Osteoblast (primary cell): ENCODE data around the gene DMGDH. TPM values are rescaled to one million over a fixed set of nuclear protein-coding genes. Genes with fewer than 3 reads are reported as not detected.
A peak's percentile ranks its signal among the peaks of the same experiment; 100 is the strongest.

Experiments used
- DNase-seq: peaks from one replicate; pipeline ENCODE4 v3.0.0; 2011; ENCODE audit warnings: low spot score, mixed read lengths; ENCODE audit not compliant: insufficient read length; ENCODE audit errors: missing footprints
- H2AFZ ChIP-seq: 2 replicates; pipeline ENCODE4 v1.6.0; 2011; ENCODE audit warnings: mild to moderate bottlenecking, low read length
- H3K27ac ChIP-seq: 2 replicates; pipeline ENCODE4 v1.5.1; 2011; ENCODE audit warnings: mild to moderate bottlenecking, low read depth, low read length, moderate library complexity
- H3K27me3 ChIP-seq: 2 replicates; pipeline ENCODE4 v1.6.0; 2012; ENCODE audit warnings: mild to moderate bottlenecking, control low read depth, inconsistent platforms, low read length, moderate library complexity; ENCODE audit not compliant: insufficient read depth
- H3K36me3 ChIP-seq: 2 replicates; pipeline ENCODE4 v1.5.1; 2011; ENCODE audit warnings: mild to moderate bottlenecking, low read length, control low read depth, moderate library complexity; ENCODE audit not compliant: insufficient read depth
- H3K4me1 ChIP-seq: 2 replicates; pipeline ENCODE4 v1.5.1; 2011; ENCODE audit warnings: mild to moderate bottlenecking, low read length, control low read depth, moderate library complexity; ENCODE audit not compliant: insufficient read depth
- H3K4me2 ChIP-seq: 2 replicates; pipeline ENCODE4 v1.6.0; 2011; ENCODE audit warnings: mild to moderate bottlenecking, low read length; ENCODE audit not compliant: insufficient read depth
- H3K4me3 ChIP-seq: fragments of 200-600 bp; sonication (generic); 3 replicates; pipeline ENCODE4 v1.5.1; 2012; ENCODE audit warnings: mild to moderate bottlenecking, low read length, inconsistent platforms; ENCODE audit not compliant: insufficient read depth
- H3K79me2 ChIP-seq: 2 replicates; pipeline ENCODE4 v1.6.0; 2012; ENCODE audit warnings: mild to moderate bottlenecking, low read length, control low read depth, inconsistent platforms; ENCODE audit not compliant: insufficient read depth
- H3K9me3 ChIP-seq: 2 replicates; pipeline ENCODE4 v1.5.1; 2011; ENCODE audit warnings: low read depth, low read length, control low read depth
- H4K20me1 ChIP-seq: 2 replicates; pipeline ENCODE4 v1.6.0; 2012; ENCODE audit warnings: mild to moderate bottlenecking, low read length, control low read depth; ENCODE audit not compliant: insufficient read depth
- total RNA-seq: library from RNA; depleted of rRNA; stranded (reverse); fragments of >200 nt; gene quantifications from 2 replicates; pipeline ENCODE4 v1.2.3, GENCODE V29; 2012
- TF ChIP-seq, protein P1 (sequence below): IDR thresholded peaks from 2 replicates; pipeline ENCODE4 v1.5.1; 2011; ENCODE audit warnings: mild to moderate bottlenecking, low read depth, low read length, moderate library complexity; ENCODE audit errors: extremely low read depth

Gene DMGDH
- total RNA-seq, 1 donor, result 7.2 TPM

- Histone ChIP-seq H4K20me1 (no peaks in the 10 kb centered on the region), H3K4me1 (no peaks in the 10 kb centered on the region), H3K36me3 (no peaks in the 10 kb centered on the region), H3K4me3 (peak overlapping the region; percentile 68), H3K27ac (no peak overlapping the region), H3K4me2 (peak overlapping the region; percentile 74), H2AFZ (peak overlapping the region; percentile 89), H3K79me2 (no peaks in the 10 kb centered on the region), H3K27me3 (no peaks in the 10 kb centered on the region), H3K9me3 (peaks cover 3% of the 10 kb centered on the region)
- TF ChIP-seq, protein P1, sequence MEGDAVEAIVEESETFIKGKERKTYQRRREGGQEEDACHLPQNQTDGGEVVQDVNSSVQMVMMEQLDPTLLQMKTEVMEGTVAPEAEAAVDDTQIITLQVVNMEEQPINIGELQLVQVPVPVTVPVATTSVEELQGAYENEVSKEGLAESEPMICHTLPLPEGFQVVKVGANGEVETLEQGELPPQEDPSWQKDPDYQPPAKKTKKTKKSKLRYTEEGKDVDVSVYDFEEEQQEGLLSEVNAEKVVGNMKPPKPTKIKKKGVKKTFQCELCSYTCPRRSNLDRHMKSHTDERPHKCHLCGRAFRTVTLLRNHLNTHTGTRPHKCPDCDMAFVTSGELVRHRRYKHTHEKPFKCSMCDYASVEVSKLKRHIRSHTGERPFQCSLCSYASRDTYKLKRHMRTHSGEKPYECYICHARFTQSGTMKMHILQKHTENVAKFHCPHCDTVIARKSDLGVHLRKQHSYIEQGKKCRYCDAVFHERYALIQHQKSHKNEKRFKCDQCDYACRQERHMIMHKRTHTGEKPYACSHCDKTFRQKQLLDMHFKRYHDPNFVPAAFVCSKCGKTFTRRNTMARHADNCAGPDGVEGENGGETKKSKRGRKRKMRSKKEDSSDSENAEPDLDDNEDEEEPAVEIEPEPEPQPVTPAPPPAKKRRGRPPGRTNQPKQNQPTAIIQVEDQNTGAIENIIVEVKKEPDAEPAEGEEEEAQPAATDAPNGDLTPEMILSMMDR, result no peak
- no peak for DNase-seq
These were observed 835 bp upstream of the DMGDH start for GRCh38 chr5:79070350-79070667.

- H3K27ac ChIP-seq, result no peak overlapping the region
- no peaks in the 10 kb centered on the region for H4K20me1 ChIP-seq
- H3K4me3 ChIP-seq, result no peak overlapping the region
- no peaks in the 10 kb centered on the region for H3K9me3 ChIP-seq
- H2AFZ ChIP-seq, result no peak overlapping the region
- no peaks in the 10 kb centered on the region for H3K36me3 ChIP-seq
- TF ChIP-seq, protein P1, result no peak
- no peak overlapping the region for H3K4me2 ChIP-seq
- H3K4me1 ChIP-seq, result no peaks in the 10 kb centered on the region
- no peaks in the 10 kb centered on the region for H3K79me2 ChIP-seq
- H3K27me3 ChIP-seq, result no peaks in the 10 kb centered on the region
- DNase-seq, result no peak
These were observed 7.0 kb downstream of the DMGDH start for GRCh38 chr5:79062436-79062835.

- TF ChIP-seq, protein P1, result no peak
- Histone ChIP-seq H3K36me3 (no peaks in the 10 kb centered on the region), H3K27ac (no peak overlapping the region), H4K20me1 (no peaks in the 10 kb centered on the region), H2AFZ (no peak overlapping the region), H3K4me3 (no peak overlapping the region), H3K9me3 (no peaks in the 10 kb centered on the region), H3K79me2 (no peaks in the 10 kb centered on the region), H3K4me1 (no peaks in the 10 kb centered on the region), H3K4me2 (no peak overlapping the region), H3K27me3 (no peaks in the 10 kb centered on the region)
- DNase-seq, result no peak
These were observed 9.8 kb downstream of the DMGDH start for GRCh38 chr5:79059674-79060073.

DNA sequence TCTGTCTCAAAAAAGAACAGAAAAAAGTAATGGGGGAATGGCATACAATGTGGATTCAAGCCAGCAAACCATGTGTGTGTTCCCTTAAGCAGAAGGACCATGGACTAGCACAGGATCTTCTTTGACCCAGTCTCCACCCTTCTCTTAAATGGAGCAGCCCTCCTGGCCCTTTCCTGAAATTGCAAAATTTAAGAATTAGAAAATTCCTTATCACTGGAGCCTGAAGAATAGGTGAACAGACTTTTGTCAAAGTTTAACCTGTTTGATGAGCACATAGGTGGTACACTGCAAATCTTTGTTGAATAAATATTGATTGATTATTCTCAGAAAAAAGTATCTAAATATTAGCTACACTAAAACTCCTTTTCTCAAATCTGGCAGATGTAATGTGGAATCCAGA is 12.6 kb downstream of the DMGDH start:
- Histone ChIP-seq H3K4me3 (no peak overlapping the region), H3K27ac (no peak overlapping the region), H3K36me3 (no peaks in the 10 kb centered on the region), H4K20me1 (no peaks in the 10 kb centered on the region), H3K4me2 (no peak overlapping the region), H3K4me1 (no peaks in the 10 kb centered on the region), H3K9me3 (no peaks in the 10 kb centered on the region), H3K27me3 (no peaks in the 10 kb centered on the region), H2AFZ (no peak overlapping the region), H3K79me2 (no peaks in the 10 kb centered on the region)
- DNase-seq, result no peak
- TF ChIP-seq, protein P1, result no peak
